ENCODE results near the gene EPHB1. TPM values are rescaled to one million over a fixed set of nuclear protein-coding genes. Genes with fewer than 3 reads are reported as not detected.

Gene EPHB1
- total RNA-seq, 1 donor from 2014 or later = 1.6 TPM

DNA sequence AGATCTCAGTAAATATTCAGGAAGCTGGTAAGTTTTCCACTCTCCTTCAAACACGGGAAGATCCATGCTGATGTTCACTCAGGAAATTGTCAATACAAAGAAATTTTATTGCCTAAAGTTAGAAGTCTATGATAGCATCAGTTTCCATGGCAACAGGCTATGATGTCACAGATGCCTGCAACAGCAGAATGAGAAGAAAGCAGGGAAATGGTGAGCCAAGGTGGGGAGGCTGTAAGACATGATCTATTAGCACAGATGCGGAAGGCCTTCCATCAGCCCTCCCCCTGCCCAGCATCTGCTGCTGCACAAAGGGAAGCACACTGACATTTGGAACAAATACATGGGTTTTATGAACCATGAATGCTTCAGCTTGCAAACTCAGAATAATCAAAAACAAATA is 28.6 kb downstream of the EPHB1 start:
- TF ChIP-seq, protein P1, sequence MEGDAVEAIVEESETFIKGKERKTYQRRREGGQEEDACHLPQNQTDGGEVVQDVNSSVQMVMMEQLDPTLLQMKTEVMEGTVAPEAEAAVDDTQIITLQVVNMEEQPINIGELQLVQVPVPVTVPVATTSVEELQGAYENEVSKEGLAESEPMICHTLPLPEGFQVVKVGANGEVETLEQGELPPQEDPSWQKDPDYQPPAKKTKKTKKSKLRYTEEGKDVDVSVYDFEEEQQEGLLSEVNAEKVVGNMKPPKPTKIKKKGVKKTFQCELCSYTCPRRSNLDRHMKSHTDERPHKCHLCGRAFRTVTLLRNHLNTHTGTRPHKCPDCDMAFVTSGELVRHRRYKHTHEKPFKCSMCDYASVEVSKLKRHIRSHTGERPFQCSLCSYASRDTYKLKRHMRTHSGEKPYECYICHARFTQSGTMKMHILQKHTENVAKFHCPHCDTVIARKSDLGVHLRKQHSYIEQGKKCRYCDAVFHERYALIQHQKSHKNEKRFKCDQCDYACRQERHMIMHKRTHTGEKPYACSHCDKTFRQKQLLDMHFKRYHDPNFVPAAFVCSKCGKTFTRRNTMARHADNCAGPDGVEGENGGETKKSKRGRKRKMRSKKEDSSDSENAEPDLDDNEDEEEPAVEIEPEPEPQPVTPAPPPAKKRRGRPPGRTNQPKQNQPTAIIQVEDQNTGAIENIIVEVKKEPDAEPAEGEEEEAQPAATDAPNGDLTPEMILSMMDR (IDR thresholded peaks at IDR 0.05) = no peak
- Histone ChIP-seq H3K4me3 (no peak overlapping the region), H3K36me3 (no peaks in the 10 kb centered on the region), H3K27me3 (no peaks in the 10 kb centered on the region), H3K4me1 (no peaks in the 10 kb centered on the region), H3K27ac (no peak overlapping the region), H3K9me3 (no peaks in the 10 kb centered on the region)
- ATAC-seq (no peak), DNase-seq (no peak)
- intact Hi-C loops (cut with DNase I) = no loop called here

DNA sequence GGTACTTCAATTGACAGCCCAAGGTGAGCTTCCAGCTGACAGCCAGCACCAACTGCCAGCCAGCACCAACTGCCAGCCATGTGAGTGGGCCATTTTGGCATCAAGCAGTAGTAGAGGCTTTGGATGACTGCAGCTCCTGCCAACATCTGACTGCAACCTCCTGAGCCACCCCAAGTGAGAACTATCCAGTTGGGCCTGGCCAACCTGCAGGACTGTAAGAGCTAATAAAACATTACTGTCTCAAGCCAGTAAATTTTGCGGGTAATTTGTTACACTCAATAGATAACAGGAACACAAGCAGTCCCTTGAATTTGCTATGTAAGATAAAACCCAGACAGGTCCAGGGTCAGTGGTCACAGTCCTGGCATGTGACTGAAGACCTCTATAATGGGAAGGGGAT is 29.7 kb downstream of the EPHB1 start:
- Histone ChIP-seq H3K27me3 (no peaks in the 10 kb centered on the region), H3K36me3 (no peaks in the 10 kb centered on the region), H3K4me1 (no peaks in the 10 kb centered on the region), H3K27ac (no peak overlapping the region), H3K9me3 (no peaks in the 10 kb centered on the region), H3K4me3 (no peak overlapping the region)
- TF ChIP-seq, protein P1 (IDR thresholded peaks at IDR 0.05) = no peak
- DNase-seq = no peak
- intact Hi-C loops (cut with DNase I) = no loop called here
- ATAC-seq = no peak

DNA sequence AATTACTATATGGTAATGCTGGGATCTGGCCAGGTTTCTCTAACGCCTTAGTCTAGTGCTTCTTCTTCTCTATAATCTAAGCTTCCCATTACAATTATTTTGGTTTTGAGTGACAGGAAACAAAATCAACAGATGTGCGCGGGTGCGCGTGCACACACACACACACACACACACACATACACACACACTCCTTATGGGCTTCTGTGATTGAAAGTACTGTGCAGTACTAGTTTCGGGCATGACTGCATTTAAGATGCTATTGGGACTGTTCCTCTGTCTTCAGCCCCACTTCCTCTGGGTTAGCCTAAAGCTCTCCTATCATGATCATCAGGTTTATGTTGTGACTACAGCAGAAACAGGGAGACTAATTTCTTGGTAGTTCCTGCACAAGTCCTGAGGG is 32.2 kb downstream of the EPHB1 start:
- intact Hi-C loops (cut with DNase I) = no loop called here
- DNase-seq (no peak), ATAC-seq (no peak)
- TF ChIP-seq, protein P1 (IDR thresholded peaks at IDR 0.05) = no peak
- no peaks in the 10 kb centered on the region for H3K27me3 ChIP-seq
- H3K27ac ChIP-seq = no peak overlapping the region
- H3K9me3 ChIP-seq = no peaks in the 10 kb centered on the region
- H3K4me1 ChIP-seq = no peaks in the 10 kb centered on the region
- H3K4me3 ChIP-seq = no peak overlapping the region
- no peaks in the 10 kb centered on the region for H3K36me3 ChIP-seq

DNA sequence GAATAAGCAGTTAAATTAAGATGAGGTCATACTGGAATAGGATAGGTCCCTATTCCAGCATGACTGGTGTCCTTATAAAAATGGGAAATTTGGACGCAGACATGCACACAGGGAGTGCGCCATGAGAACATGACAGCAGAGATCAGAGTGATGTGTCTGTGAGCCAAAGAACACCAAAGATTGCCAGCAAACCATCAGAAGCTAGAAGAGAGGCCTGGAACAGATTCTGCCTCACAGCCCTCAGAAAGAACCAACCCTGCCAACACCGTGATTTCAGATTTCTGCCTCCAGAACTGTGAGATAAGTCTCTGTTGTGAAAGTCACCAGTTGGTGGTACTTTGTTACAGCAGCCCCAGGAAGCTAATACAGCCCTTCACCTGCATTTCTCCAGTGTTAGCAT is 34.7 kb downstream of the EPHB1 start:
- DNase-seq (no peak), ATAC-seq (no peak)
- intact Hi-C loops (cut with DNase I) = no loop called here

DNA sequence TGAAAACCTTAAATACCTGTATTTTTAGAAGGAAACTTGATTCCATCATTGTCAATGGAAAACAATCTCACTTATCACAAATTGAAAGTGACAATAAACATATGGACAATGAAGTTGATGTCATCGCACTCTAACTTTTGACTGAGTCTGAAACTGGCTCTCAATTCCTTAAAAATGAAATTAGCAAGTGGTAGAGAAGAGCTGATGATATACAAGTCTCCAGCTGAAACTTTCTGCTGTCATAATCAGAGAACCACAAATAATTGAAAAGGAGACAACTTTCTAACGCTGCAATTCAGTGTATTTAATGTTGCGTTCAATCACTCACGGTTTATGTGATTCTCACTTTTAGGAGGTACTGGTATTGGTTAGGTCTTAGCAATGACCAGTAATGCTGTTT is 37.5 kb downstream of the EPHB1 start:
- ATAC-seq = no peak
- DNase-seq = no peak
- H3K4me3 ChIP-seq = no peak overlapping the region
- intact Hi-C loops (cut with DNase I) = no loop called here
- H3K9me3 ChIP-seq = no peaks in the 10 kb centered on the region
- no peaks in the 10 kb centered on the region for H3K4me1 ChIP-seq
- TF ChIP-seq, protein P1 (IDR thresholded peaks at IDR 0.05) = no peak
- H3K27me3 ChIP-seq = no peaks in the 10 kb centered on the region
- no peaks in the 10 kb centered on the region for H3K36me3 ChIP-seq
- no peak overlapping the region for H3K27ac ChIP-seq

More for the DNA sequence above, 34.7 kb downstream of the EPHB1 start:
- Histone ChIP-seq H3K36me3 (no peaks in the 10 kb centered on the region), H3K27me3 (no peaks in the 10 kb centered on the region), H3K9me3 (no peaks in the 10 kb centered on the region), H3K4me3 (no peak overlapping the region), H3K4me1 (no peaks in the 10 kb centered on the region), H3K27ac (no peak overlapping the region)
- TF ChIP-seq, protein P1 (IDR thresholded peaks at IDR 0.05) = no peak

DNA sequence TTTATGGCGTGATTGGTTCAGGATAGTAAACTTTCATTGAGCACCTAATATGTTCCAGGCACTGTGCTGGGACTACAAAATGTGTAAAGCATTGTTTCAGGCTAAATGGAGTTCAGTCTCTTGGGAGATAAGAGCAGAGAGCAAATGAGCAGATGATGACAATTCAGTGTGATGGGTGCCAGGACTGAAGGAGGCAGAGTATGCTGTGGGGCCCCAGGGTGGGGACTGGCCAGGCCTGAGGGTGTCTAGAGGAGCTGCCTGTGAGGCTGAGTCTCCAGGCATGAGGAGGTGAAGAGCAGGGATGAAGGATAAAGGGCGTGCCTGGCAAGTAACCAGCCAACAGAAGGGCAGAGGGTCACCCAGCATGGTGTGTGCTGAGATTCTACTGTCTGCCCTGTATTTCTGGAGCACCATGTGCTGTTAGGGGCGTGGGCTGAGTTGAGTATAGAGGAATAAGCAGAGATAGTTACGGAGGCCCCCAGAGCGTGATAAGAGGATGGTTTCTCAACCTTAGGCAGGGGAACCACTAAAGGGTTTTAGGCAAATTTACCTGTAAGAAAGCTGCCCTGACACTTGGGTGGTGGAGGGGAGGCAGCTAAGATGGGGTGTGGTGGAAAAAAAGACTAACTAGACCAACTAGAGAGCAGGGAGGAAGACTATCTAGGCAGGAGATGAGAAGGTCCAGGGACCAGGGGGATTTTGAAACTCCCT is 38.5 kb downstream of the EPHB1 start:
- intact Hi-C loops (cut with DNase I) = no loop called here
- TF ChIP-seq, protein P1 (IDR thresholded peaks at IDR 0.05) = no peak
- no peaks in the 10 kb centered on the region for H3K36me3 ChIP-seq
- no peak overlapping the region for H3K4me3 ChIP-seq
- no peaks in the 10 kb centered on the region for H3K27me3 ChIP-seq
- ATAC-seq (no peak), DNase-seq (no peak)
- H3K27ac ChIP-seq = no peak overlapping the region
- no peaks in the 10 kb centered on the region for H3K9me3 ChIP-seq
- no peaks in the 10 kb centered on the region for H3K4me1 ChIP-seq

All from upper lobe of right lung (tissue), 1 donor.